Activated B cell treated with CpG ODN at 0.5 μM for 24 hours (primary cell): ENCODE data around the gene DBNDD2. TPM values are rescaled to one million over a fixed set of nuclear protein-coding genes. Genes with fewer than 3 reads are reported as not detected.

Experiments
- ATAC-seq: fragments of 200-7000 bp; cut with Tn5 transposase; one replicate; pipeline ENCODE4 v1.10.0; 2021; ENCODE audit warnings: low read depth, mild to moderate bottlenecking, moderate library complexity
- CTCF ChIA-PET: fragments of 350-600 bp; sonication (Branson Sonifier 250); formaldehyde crosslinking; loops from one replicate; lab custom pipeline; 2021; ENCODE audit warnings: antibody characterized with exemption; lab: Charles Lee
- POLR2A ChIA-PET: fragments of 350-600 bp; sonication (Branson Sonifier 250); formaldehyde crosslinking; loops from one replicate; lab custom pipeline; 2021; ENCODE audit warnings: antibody characterized with exemption; lab: Charles Lee
- DNase-seq: peaks from one replicate; pipeline ENCODE4 v3.0.0; 2022
- H3K27ac Mint-ChIP-seq: one replicate; pipeline ENCODE4 v1.8.0; 2020; ENCODE audit warnings: mixed read lengths
- H3K27me3 Mint-ChIP-seq: one replicate; pipeline ENCODE4 v1.8.0; 2021; ENCODE audit warnings: mixed read lengths
- H3K36me3 Mint-ChIP-seq: one replicate; pipeline ENCODE4 v1.8.0; 2021; ENCODE audit warnings: low read depth, mixed read lengths
- H3K4me1 Mint-ChIP-seq: one replicate; pipeline ENCODE4 v1.8.0; 2021; ENCODE audit warnings: mixed read lengths
- H3K4me3 Mint-ChIP-seq: one replicate; pipeline ENCODE4 v1.8.0; 2020; ENCODE audit warnings: mild to moderate bottlenecking, mixed read lengths
- H3K9me3 Mint-ChIP-seq: one replicate; pipeline ENCODE4 v1.8.0; 2020; ENCODE audit warnings: mixed read lengths
- intact Hi-C: fragments of 100-400 bp; cut with micrococcal nuclease; formaldehyde crosslinking; loops from one replicate; pipeline ENCODE4 v1.15.1; 2024
- total RNA-seq: library from RNA; stranded (reverse); gene quantifications from 2 replicates; pipeline ENCODE4 v1.2.3, GENCODE V29; 2022
- TF ChIP-seq, protein P1 (sequence below): fragments of 200-600 bp; IDR thresholded peaks from one replicate; pipeline ENCODE4 v1.8.0; 2022; ENCODE audit warnings: antibody characterized with exemption, mild to moderate bottlenecking

The DBNDD2 gene
- total RNA-seq, 1 donor from 2014 or later = 2.7 TPM

DNA sequence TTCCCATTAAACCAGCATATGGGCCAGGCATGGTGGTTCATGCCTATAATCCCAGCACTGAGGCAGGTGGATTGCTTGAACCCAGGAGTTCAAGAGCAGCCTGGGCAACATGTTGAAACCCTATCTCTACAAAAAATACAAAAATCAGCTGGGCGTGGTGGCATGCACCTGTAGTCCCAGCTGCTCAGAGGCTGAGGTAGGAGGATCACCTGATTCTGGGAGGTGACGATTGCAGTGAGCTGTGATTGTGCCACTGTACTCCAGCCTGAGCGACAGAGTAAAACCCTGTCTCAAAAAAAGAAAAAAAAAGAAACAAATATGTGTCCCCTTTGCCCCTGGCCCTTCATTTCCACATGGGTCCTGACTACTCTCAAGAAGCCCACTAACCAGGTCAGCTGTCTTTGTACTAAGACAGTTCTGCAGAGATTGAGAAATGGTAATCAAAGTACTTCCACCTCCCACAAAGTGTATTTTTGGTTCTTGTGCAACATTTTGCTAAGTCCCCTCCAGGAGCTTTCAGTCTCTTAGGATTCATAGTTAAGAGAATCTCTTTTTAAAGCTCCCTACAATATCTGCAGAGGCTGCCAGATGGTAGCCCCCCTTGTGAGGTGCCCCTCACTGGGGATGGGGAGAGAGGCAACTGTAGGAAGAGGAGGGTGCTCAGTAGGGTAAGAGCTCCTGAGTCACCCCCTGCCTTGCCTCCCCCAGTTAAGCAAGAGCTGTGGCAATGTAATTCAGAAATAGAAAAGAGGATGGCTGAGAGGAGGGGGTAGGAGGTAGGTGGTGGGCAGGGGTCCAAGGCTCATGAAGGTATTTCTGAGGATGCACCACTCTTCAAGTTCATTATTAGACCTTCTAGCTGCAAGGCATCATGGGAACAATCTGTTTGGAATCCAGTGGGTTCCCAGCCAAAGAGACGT, 44.9 kb downstream of the DBNDD2 start:
- ChIA-PET POLR2A (no interaction called here), CTCF (interaction anchor here (1.0 to 2.0 kb wide), 5 partner anchors 16 to 318 kb away, joined by 3 to 10 read pairs (median 4); no protein-coding TSS in a partner anchor)
- no peaks in the 10 kb centered on the region for H3K36me3 Mint-ChIP-seq
- no peaks in the 10 kb centered on the region for H3K9me3 Mint-ChIP-seq
- TF ChIP-seq, protein P1, sequence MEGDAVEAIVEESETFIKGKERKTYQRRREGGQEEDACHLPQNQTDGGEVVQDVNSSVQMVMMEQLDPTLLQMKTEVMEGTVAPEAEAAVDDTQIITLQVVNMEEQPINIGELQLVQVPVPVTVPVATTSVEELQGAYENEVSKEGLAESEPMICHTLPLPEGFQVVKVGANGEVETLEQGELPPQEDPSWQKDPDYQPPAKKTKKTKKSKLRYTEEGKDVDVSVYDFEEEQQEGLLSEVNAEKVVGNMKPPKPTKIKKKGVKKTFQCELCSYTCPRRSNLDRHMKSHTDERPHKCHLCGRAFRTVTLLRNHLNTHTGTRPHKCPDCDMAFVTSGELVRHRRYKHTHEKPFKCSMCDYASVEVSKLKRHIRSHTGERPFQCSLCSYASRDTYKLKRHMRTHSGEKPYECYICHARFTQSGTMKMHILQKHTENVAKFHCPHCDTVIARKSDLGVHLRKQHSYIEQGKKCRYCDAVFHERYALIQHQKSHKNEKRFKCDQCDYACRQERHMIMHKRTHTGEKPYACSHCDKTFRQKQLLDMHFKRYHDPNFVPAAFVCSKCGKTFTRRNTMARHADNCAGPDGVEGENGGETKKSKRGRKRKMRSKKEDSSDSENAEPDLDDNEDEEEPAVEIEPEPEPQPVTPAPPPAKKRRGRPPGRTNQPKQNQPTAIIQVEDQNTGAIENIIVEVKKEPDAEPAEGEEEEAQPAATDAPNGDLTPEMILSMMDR = no peak
- no peak overlapping the region for H3K4me3 Mint-ChIP-seq
- peaks cover 19% of the 10 kb centered on the region for H3K4me1 Mint-ChIP-seq
- no peak for ATAC-seq
- DNase-seq = no peak
- intact Hi-C loops = no loop called here
- no peaks in the 10 kb centered on the region for H3K27me3 Mint-ChIP-seq
- H3K27ac Mint-ChIP-seq = no peak overlapping the region

- ATAC-seq = no peak
- DNase-seq = no peak
- POLR2A ChIA-PET = no interaction called here
Observed at GRCh38 chr20:45456632-45457031, 48.5 kb downstream of the DBNDD2 start.

DNA sequence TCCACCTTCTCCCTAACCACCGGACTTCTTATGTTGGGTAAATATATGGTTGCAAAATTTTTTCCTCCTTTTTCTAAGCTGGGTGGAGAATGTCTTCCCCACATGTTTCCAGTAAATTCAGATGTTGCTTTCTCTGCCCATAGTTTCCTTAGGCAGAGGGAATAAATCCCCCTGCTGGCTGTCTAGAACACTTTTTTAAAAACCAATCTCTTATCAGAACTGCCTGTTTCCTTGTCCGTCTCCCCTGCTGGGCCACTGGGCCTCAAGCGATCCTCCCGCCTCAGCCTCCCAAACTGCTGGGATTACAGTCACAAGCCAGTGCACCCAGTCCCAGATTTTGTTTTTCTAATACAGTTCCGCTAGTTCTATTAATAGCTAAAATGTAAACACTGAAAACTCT, 51.5 kb downstream of the DBNDD2 start:
- no peak overlapping the region for H3K27ac Mint-ChIP-seq
- ChIA-PET CTCF (interaction anchor here (1.4 to 1.8 kb wide), 2 partner anchors 10 to 136 kb away, joined by 3 to 4 read pairs; no protein-coding TSS in a partner anchor), POLR2A (no interaction called here)
- no peaks in the 10 kb centered on the region for H3K9me3 Mint-ChIP-seq
- no peaks in the 10 kb centered on the region for H3K27me3 Mint-ChIP-seq
- TF ChIP-seq, protein P1 = no peak
- DNase-seq (no peak), ATAC-seq (no peak)
- intact Hi-C loops = no loop called here
- H3K36me3 Mint-ChIP-seq = no peaks in the 10 kb centered on the region
- no peak overlapping the region for H3K4me3 Mint-ChIP-seq
- H3K4me1 Mint-ChIP-seq = no peaks in the 10 kb centered on the region

More at GRCh38 chr20:45456632-45457031, 48.5 kb downstream of the DBNDD2 start:
- no peak overlapping the region for H3K27ac Mint-ChIP-seq
- H3K36me3 Mint-ChIP-seq = no peaks in the 10 kb centered on the region
- intact Hi-C loops = no loop called here
- no peaks in the 10 kb centered on the region for H3K9me3 Mint-ChIP-seq
- H3K27me3 Mint-ChIP-seq = no peaks in the 10 kb centered on the region
- peaks cover 14% of the 10 kb centered on the region for H3K4me1 Mint-ChIP-seq
- CTCF ChIA-PET = no interaction called here
- TF ChIP-seq, protein P1 = no peak
- no peak overlapping the region for H3K4me3 Mint-ChIP-seq

Other genes with a start within 250 kb of the DBNDD2 start
- not detected in 2 replicates for gene PI3, start 233.4 kb upstream of the DBNDD2 start, total RNA-seq
- not detected in 2 replicates for gene SEMG1, start 201.3 kb upstream of the DBNDD2 start, total RNA-seq
- gene SEMG2, start 186.9 kb upstream of the DBNDD2 start, total RNA-seq = not detected in 2 replicates
- gene SLPI, start 153.7 kb upstream of the DBNDD2 start, total RNA-seq = not detected in 2 replicates
- gene RBPJL, start 101.4 kb upstream of the DBNDD2 start, total RNA-seq = not detected in 2 replicates
- not detected in 2 replicates for gene MATN4, start 100.0 kb upstream of the DBNDD2 start, total RNA-seq
- gene SDC4, start 59.9 kb upstream of the DBNDD2 start, total RNA-seq = not detected in 2 replicates
- 31.7 and 35.2 TPM in 2 replicates for gene SYS1, start 45.1 kb upstream of the DBNDD2 start, total RNA-seq
- not detected in 2 replicates for gene TP53TG5, start 30.0 kb upstream of the DBNDD2 start, total RNA-seq
- gene PIGT, start 7.9 kb downstream of the DBNDD2 start, total RNA-seq = 65.8 and 74.5 TPM in 2 replicates
- gene WFDC2, start 61.5 kb downstream of the DBNDD2 start, total RNA-seq = 0.71 TPM in 1 of 2 replicates, not detected in the other
- gene SPINT3, start 107.3 kb downstream of the DBNDD2 start, total RNA-seq = not detected in 2 replicates
- gene WFDC6, start 131.2 kb downstream of the DBNDD2 start, total RNA-seq = not detected in 2 replicates
- gene EPPIN, start 139.1 kb downstream of the DBNDD2 start, total RNA-seq = not detected in 2 replicates
- not detected in 2 replicates for gene WFDC8, start 171.0 kb downstream of the DBNDD2 start, total RNA-seq
- not detected in 2 replicates for gene WFDC10A, start 221.4 kb downstream of the DBNDD2 start, total RNA-seq
- gene WFDC9, start 223.0 kb downstream of the DBNDD2 start, total RNA-seq = not detected in 2 replicates